Measurements from ENCODE around the gene COL12A1.

DNA sequence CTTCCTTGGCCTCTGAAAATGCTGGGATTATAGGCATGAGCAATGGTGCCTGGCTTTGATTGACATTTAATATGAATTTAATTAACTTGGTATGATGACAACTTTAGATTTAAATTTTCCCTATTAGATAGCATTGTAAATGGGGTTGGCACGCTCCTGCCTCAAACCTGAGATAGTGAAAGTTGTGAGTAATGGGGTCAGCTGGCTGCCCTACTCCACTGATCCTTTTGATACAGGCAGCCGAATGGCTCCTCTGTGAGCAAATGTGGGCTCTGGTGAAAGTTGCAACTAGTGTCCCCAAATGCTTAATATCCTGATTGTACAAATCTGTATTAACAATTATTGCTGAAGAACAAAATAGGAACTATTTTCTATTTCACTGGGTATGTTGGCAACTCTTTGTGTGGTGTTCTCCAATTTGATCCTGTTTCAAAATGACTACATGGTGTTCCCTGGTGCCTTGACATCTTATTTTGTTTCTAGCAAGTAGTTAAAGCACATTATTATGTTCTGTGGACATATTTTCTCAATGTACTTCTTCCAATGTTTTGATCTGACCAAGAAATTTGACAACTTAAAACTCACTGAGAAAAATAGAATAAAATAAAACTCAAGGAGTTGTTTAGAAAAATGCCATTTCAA, 97.4 kb downstream of the COL12A1 start:
- no peak for TF ChIP-seq POLR2A (IDR thresholded peaks at IDR 0.05)
- TF ChIP-seq, protein P1, sequence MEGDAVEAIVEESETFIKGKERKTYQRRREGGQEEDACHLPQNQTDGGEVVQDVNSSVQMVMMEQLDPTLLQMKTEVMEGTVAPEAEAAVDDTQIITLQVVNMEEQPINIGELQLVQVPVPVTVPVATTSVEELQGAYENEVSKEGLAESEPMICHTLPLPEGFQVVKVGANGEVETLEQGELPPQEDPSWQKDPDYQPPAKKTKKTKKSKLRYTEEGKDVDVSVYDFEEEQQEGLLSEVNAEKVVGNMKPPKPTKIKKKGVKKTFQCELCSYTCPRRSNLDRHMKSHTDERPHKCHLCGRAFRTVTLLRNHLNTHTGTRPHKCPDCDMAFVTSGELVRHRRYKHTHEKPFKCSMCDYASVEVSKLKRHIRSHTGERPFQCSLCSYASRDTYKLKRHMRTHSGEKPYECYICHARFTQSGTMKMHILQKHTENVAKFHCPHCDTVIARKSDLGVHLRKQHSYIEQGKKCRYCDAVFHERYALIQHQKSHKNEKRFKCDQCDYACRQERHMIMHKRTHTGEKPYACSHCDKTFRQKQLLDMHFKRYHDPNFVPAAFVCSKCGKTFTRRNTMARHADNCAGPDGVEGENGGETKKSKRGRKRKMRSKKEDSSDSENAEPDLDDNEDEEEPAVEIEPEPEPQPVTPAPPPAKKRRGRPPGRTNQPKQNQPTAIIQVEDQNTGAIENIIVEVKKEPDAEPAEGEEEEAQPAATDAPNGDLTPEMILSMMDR (IDR thresholded peaks at IDR 0.05 in 4 of 5, conservative IDR thresholded peaks at IDR 0.05 in 1 of 5): no peak

Measured in gastrocnemius medialis (tissue), 4 donors.